ENCODE measurements around the gene GPS1. TPM values are rescaled to one million over a fixed set of nuclear protein-coding genes. Genes with fewer than 3 reads are reported as not detected.

Gene GPS1
- total RNA-seq, 1 donor from 2014 or later = 71.5 TPM

- intact Hi-C loops (cut with DNase I) = no loop called here
- no peak overlapping the region for H3K4me3 ChIP-seq
- ATAC-seq (no peak), DNase-seq (no peak)
- H3K27me3 ChIP-seq (ENCODE audit: low read depth) = no peaks in the 10 kb centered on the region
- H3K4me1 ChIP-seq = no peaks in the 10 kb centered on the region
- no peak for TF ChIP-seq CTCF (IDR thresholded peaks at IDR 0.05)
- H3K27ac ChIP-seq = no peak overlapping the region
- H3K9me3 ChIP-seq = no peaks in the 10 kb centered on the region
- H3K36me3 ChIP-seq = peaks cover 91% of the 10 kb centered on the region
These were observed 30.8 kb downstream of the GPS1 start for GRCh38 chr17:82082456-82082855.

GRCh38 chr17:82083009-82083408, 31.3 kb downstream of the GPS1 start:
- no peak for TF ChIP-seq CTCF (IDR thresholded peaks at IDR 0.05)
- intact Hi-C loops (cut with DNase I) = no loop called here
- Histone ChIP-seq H3K36me3 (peaks cover 96% of the 10 kb centered on the region), H3K9me3 (no peaks in the 10 kb centered on the region), H3K4me1 (no peaks in the 10 kb centered on the region), H3K4me3 (no peak overlapping the region), H3K27me3 (ENCODE audit: low read depth) (no peaks in the 10 kb centered on the region), H3K27ac (no peak overlapping the region)
- no peak for ATAC-seq
- DNase-seq = no peak

GRCh38 chr17:82083533-82084359, 32.0 kb downstream of the GPS1 start:
- H3K9me3 ChIP-seq = no peaks in the 10 kb centered on the region
- peaks cover 100% of the 10 kb centered on the region for H3K36me3 ChIP-seq
- intact Hi-C loops (cut with DNase I) = no loop called here
- no peak overlapping the region for H3K4me3 ChIP-seq
- no peak overlapping the region for H3K27ac ChIP-seq
- no peaks in the 10 kb centered on the region for H3K4me1 ChIP-seq
- no peaks in the 10 kb centered on the region for H3K27me3 ChIP-seq (ENCODE audit: low read depth)
- no peak for TF ChIP-seq CTCF (IDR thresholded peaks at IDR 0.05)
- ATAC-seq (no peak), DNase-seq (no peak)

- no peak for TF ChIP-seq CTCF (IDR thresholded peaks at IDR 0.05)
- Histone ChIP-seq H3K36me3 (peaks cover 100% of the 10 kb centered on the region), H3K4me3 (no peak overlapping the region), H3K27ac (no peak overlapping the region), H3K4me1 (no peaks in the 10 kb centered on the region), H3K9me3 (no peaks in the 10 kb centered on the region), H3K27me3 (ENCODE audit: low read depth) (no peaks in the 10 kb centered on the region)
- intact Hi-C loops (cut with DNase I) = no loop called here
- no peak for DNase-seq
- ATAC-seq = no peak
These were observed 32.8 kb downstream of the GPS1 start for GRCh38 chr17:82084373-82085030.

GRCh38 chr17:82085031-82085861, 33.5 kb downstream of the GPS1 start:
- no peak for TF ChIP-seq CTCF (IDR thresholded peaks at IDR 0.05)
- intact Hi-C loops (cut with DNase I) = no loop called here
- no peaks in the 10 kb centered on the region for H3K27me3 ChIP-seq (ENCODE audit: low read depth)
- H3K4me3 ChIP-seq = no peak overlapping the region
- H3K9me3 ChIP-seq = no peaks in the 10 kb centered on the region
- no peak for ATAC-seq
- DNase-seq = no peak
- H3K36me3 ChIP-seq = peaks cover 100% of the 10 kb centered on the region
- H3K27ac ChIP-seq = no peak overlapping the region
- no peaks in the 10 kb centered on the region for H3K4me1 ChIP-seq

Data from lower lobe of right lung (tissue), 2 donors.